GM10266 (cell line): ENCODE data around the gene INTS2.

Source experiments
- DNase-seq: peaks from one replicate; pipeline ENCODE4 v3.0.0; 2012; ENCODE audit errors: extremely low spot score
- CTCF ChIP-seq: IDR thresholded peaks from 2 replicates; pipeline ENCODE4 v1.5.1; 2012; ENCODE audit warnings: mild to moderate bottlenecking, low read depth; ENCODE audit not compliant: control insufficient read depth, insufficient read depth; ENCODE audit errors: missing control alignments

The INTS2 gene, protein sequence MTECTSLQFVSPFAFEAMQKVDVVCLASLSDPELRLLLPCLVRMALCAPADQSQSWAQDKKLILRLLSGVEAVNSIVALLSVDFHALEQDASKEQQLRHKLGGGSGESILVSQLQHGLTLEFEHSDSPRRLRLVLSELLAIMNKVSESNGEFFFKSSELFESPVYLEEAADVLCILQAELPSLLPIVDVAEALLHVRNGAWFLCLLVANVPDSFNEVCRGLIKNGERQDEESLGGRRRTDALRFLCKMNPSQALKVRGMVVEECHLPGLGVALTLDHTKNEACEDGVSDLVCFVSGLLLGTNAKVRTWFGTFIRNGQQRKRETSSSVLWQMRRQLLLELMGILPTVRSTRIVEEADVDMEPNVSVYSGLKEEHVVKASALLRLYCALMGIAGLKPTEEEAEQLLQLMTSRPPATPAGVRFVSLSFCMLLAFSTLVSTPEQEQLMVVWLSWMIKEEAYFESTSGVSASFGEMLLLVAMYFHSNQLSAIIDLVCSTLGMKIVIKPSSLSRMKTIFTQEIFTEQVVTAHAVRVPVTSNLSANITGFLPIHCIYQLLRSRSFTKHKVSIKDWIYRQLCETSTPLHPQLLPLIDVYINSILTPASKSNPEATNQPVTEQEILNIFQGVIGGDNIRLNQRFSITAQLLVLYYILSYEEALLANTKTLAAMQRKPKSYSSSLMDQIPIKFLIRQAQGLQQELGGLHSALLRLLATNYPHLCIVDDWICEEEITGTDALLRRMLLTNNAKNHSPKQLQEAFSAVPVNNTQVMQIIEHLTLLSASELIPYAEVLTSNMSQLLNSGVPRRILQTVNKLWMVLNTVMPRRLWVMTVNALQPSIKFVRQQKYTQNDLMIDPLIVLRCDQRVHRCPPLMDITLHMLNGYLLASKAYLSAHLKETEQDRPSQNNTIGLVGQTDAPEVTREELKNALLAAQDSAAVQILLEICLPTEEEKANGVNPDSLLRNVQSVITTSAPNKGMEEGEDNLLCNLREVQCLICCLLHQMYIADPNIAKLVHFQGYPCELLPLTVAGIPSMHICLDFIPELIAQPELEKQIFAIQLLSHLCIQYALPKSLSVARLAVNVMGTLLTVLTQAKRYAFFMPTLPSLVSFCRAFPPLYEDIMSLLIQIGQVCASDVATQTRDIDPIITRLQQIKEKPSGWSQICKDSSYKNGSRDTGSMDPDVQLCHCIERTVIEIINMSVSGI

DNA sequence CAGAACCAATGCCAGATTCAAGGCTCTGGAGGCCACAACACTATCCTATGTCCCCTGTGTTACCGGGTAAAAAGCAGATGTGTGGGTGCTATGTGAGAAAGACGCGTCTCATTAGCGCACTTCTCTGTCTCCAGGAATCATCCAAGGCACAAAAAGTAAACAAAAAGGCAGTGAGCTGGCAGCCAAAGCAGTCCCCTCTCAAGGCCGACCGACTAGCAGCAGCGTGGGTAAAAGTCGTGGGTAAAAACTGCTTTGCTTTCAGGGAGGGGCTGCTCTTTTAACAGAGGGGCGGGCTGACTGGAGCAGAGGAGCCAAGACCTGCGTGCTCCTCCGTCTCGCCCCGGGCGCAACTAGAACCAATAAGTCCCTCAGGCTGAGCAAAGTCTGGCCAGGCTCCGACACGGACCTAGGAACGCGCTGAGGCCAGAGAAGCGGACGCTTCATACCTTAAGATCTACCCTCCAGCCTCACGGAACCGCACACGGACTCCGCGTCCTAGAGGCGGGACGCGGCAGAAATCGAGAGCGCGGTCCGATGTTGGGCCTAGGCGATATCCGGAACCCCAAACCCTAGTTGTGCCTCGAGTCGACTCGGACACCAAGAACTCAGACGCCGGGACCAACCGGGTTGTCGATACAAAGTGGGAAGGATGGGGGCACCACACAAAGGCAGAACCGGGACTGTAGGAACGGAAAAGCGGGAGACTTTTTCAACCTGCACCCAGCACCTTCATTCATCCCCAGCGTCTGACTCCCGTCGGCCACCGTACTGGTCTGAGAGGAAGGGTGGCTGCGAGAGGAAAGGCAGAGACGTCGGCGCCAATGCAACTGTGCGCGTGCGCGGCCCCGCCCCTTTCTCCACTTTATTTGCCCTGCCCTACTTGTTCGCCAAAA, at the start of gene INTS2:
Gene INTS2 (minus strand): TSS at position 775 of the 893 bp plus-strand sequence. CDS start 1,338 bp downstream, outside the sequence.
- TF ChIP-seq CTCF: no peak
- peak; percentile 92 for DNase-seq

DNA sequence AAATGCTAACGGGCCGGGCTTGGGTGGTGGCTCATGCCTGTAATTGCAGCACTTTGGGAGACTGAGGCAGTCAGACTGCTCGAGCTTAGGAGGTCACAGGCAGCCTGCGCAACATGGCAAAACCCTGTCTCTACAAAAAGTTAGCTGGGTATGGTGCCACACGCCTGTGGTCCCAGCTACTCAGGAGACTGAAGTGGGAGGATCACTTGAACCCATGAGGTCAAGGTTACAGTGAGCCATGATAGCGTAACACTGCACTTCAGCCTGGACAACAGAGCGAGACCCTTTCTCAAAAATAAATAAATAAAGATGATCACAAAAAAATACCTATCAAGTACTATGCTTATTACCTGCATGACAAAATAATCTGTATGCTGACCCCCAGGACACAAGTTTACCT, 46.3 kb upstream of the INTS2 start:
- DNase-seq: no peak
- TF ChIP-seq CTCF: no peak

DNA sequence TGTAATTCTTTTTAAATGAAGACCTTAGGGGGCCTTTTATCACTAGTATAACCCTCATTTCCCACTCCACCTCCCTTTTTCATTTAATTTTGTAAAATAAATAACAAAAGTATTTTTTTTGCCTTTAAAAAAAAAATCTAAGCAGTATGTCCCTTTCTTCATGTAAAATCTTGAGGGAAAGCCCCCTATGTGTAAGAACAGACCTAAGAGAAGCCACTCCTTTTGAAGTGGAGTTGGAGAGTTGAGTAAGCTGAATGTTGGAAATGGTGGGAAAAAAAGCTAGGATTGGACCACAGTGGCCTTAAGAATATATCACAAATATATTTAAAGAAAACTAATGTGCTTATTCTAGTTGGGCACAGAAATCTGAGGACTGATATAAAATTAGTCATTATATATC, 44.5 kb upstream of the INTS2 start:
- no peak for TF ChIP-seq CTCF
- DNase-seq: no peak

GRCh38 chr17:61970030-61970429, 42.2 kb upstream of the INTS2 start:
- DNase-seq: no peak
- TF ChIP-seq CTCF: no peak

GRCh38 chr17:61968757-61969156, 41.0 kb upstream of the INTS2 start:
- DNase-seq: no peak
- no peak for TF ChIP-seq CTCF

DNA sequence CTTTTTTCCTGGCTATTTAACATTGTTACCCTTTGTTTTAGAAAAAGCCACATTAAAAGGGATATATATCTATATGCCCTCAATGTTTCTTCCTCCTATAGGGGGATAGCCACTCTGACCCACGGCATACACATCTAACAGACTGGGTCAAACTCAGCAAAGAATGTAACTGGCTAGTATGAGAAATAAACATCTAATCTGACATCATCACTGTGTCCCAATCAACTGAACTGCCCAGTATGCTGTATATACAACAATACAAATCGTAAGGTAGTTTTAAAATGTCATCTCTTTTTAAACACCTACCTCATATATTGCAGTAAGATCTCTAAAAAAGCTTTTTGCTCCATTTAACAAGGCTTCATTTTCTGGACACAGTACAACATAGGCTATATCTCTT, 39.9 kb upstream of the INTS2 start:
- no peak for DNase-seq
- TF ChIP-seq CTCF: no peak
